Psoas muscle (tissue), 8 donors: ENCODE measurements around the gene SPTBN1. TPM values are rescaled to one million over a fixed set of nuclear protein-coding genes. Genes with fewer than 3 reads are reported as not detected.

ENCODE experiments used
- ATAC-seq, 4 donors: fragments of 200-7000 bp; cut with Tn5 transposase; one replicate each; pipeline ENCODE4 v1.9.1; 2020; ENCODE audit warnings: moderate library complexity in 3 of 4, mild to moderate bottlenecking in 2 of 4
- DNase-seq, 2 donors: peaks; one replicate each; pipeline ENCODE4 v3.0.0-alpha.2; 2020
- H3K27ac ChIP-seq: fragments of 200-600 bp; one replicate; pipeline ENCODE4 v1.8.0; 2022
- H3K27me3 ChIP-seq, 3 donors: fragments of 200-600 bp in 1 of 3; one replicate each; pipeline versions ENCODE4 v1.6.1 to v1.8.0; 2013 to 2022; ENCODE audit warnings: low read length in 2 of 3, mild to moderate bottlenecking in 2 of 3, moderate library complexity in 1 of 3; ENCODE audit not compliant: insufficient read depth in 3 of 3
- H3K36me3 ChIP-seq, 2 donors: fragments of 200-600 bp in 1 of 2; one replicate each; pipeline versions ENCODE4 v1.6.1 to v1.8.0; 2013 to 2022; ENCODE audit warnings: low read depth in 1 of 2, mild to moderate bottlenecking in 1 of 2, moderate library complexity in 1 of 2; ENCODE audit not compliant: insufficient read depth in 1 of 2
- H3K4me1 ChIP-seq: fragments of 200-600 bp; one replicate; pipeline ENCODE4 v1.8.0; 2022
- H3K4me3 ChIP-seq: fragments of 200-600 bp; one replicate; pipeline ENCODE4 v1.8.0; 2022; ENCODE audit warnings: mild to moderate bottlenecking
- H3K9me3 ChIP-seq: fragments of 200-600 bp; one replicate; pipeline ENCODE4 v1.8.0; 2022
- CTCF ChIP-seq: fragments of 200-600 bp; IDR thresholded peaks from one replicate; pipeline ENCODE4 v1.8.0; 2022; ENCODE audit warnings: antibody characterized with exemption
- WGBS, 3 donors: extraction: QIAGEN DNeasy Blood & Tissue Kit; methylation state at CpG; one replicate each; pipeline versions ENCODE4 v1.1.6 to v1.1.7; 2013; 5-methylcytosine and 5-hydroxymethylcytosine counted together
- intact Hi-C, 2 donors: fragments of 100-400 bp; cut with DNase I; formaldehyde crosslinking; loops; one replicate each; pipeline versions ENCODE4 v1.11.0 to v1.14.2; 2022
- polyA plus RNA-seq, 3 donors: library from polyadenylated mRNA; stranded (reverse); fragments of 200-250 nt; gene quantifications; one replicate each; pipeline ENCODE4 v1.2.3, GENCODE V29; 2013
- total RNA-seq, 4 donors: library from RNA; stranded (reverse); fragmentation: NEBNext Ultra II Directional in 2 of 4; extraction: Animal tissue kit (Norgen Biotek cat#: 25700) in 2 of 4; gene quantifications; one replicate each; pipeline versions ENCODE4 v1.2.1 to v1.2.4, GENCODE V29; 2021 to 2023
- donor health status: healthy with polysubstance abuse.
- donor health status: DM: no; HTN: no; CAD: no; lungs with moderate emphysema.
- donor health status: Bipolar disorder and iron deficiency.
- donor health status: healthy.
- donor health status: DM: yes; HTN: yes; CAD: no.
- donor health status: DM: no; HTN: no; CAD: no.
- donor health status: DM: no; HTN: no; CAD: no.
- donor health status: DM: yes; HTN: yes; CAD: no.

Gene SPTBN1
- total and polyA plus RNA-seq, 7 donors: 22.9 to 180 (median 87.8) TPM

DNA sequence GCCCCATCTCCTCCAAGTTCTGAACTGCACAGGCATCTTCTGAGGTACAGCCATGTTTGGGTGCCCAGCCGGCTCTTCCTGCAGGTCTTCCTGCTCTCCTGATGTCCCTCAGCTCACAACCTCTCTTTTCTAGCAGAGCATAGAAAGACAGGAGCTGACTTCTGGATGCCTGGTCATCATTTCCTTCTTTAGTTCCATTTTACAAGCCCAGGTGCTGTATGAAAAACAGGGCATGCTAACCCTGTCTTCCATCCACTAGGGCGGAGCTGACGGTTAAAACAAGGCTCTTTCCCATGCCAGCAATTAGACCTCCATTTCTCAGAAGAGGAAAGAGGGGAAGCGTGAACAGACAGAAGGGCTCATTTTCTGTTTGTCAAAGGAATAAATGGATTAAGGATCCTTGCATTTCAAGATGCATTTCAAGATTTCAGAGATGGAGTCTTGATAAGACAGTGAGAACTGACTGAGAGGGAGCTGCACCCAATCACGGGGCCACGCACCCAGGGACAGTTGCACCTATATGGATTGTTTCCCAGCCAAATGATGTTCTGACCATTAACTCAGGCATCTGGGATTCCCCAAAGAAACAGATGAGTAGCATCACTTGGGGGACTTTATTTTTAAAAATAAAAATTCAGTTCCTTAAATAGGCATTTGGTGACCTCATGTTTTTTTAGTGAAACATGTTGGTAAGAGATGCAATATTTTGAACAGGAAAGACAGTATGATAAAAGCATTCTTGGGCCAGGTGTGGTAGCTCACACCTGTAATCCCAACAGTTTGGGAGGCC lies 221.5 kb downstream of the SPTBN1 start:
- intact Hi-C loops: no loop called here
- Histone ChIP-seq H3K4me1 (peaks cover 5% of the 10 kb centered on the region), H3K9me3 (no peaks in the 10 kb centered on the region), H3K36me3 (no peaks in the 10 kb centered on the region), H3K27me3 (no peaks in the 10 kb centered on the region), H3K27ac (no peak overlapping the region), H3K4me3 (no peak overlapping the region)
- WGBS, 3 donors: 92 to 96% (median 95%) methylated on average over 6 of the region's 6 CpGs
- ATAC-seq (no peak), DNase-seq (no peak)
- no peak for TF ChIP-seq CTCF

- Histone ChIP-seq H3K27ac (no peak overlapping the region), H3K27me3 (no peaks in the 10 kb centered on the region), H3K4me1 (no peaks in the 10 kb centered on the region), H3K36me3 (no peaks in the 10 kb centered on the region), H3K9me3 (no peaks in the 10 kb centered on the region), H3K4me3 (no peak overlapping the region)
- no peak for DNase-seq
- intact Hi-C loops: no loop called here
- TF ChIP-seq CTCF: no peak
- ATAC-seq: no peak
- WGBS, 3 donors: 71 to 79% (median 77%) methylated on average over 3 of the region's 3 CpGs
Observed at GRCh38 chr2:54678719-54679118, 222.6 kb downstream of the SPTBN1 start.

GRCh38 chr2:54680397-54681041 lies 224.4 kb downstream of the SPTBN1 start:
- no peaks in the 10 kb centered on the region for H3K4me1 ChIP-seq
- no peak for DNase-seq
- WGBS, 3 donors: 52 to 70% (median 56%) methylated on average over 6 of the region's 6 CpGs

GRCh38 chr2:54681416-54681815 lies 225.3 kb downstream of the SPTBN1 start:
- Histone ChIP-seq H3K36me3 (no peaks in the 10 kb centered on the region), H3K4me3 (no peak overlapping the region), H3K9me3 (no peaks in the 10 kb centered on the region), H3K27ac (no peak overlapping the region), H3K4me1 (no peaks in the 10 kb centered on the region), H3K27me3 (no peaks in the 10 kb centered on the region)
- no peak for TF ChIP-seq CTCF
- ATAC-seq (no peak), DNase-seq (no peak)
- intact Hi-C loops: no loop called here
- 89 to 96% (median 90%) methylated on average over 6 of the region's 6 CpGs for WGBS, 3 donors

More at GRCh38 chr2:54680397-54681041, 224.4 kb downstream of the SPTBN1 start:
- H3K36me3 ChIP-seq: no peaks in the 10 kb centered on the region
- H3K27me3 ChIP-seq: no peaks in the 10 kb centered on the region
- H3K27ac ChIP-seq: no peak overlapping the region
- H3K9me3 ChIP-seq: no peaks in the 10 kb centered on the region
- TF ChIP-seq CTCF: no peak
- intact Hi-C loops: no loop called here
- H3K4me3 ChIP-seq: no peak overlapping the region
- no peak for ATAC-seq
